Measurements from ENCODE around the gene NOP9.
A peak's percentile ranks its signal among the peaks of the same experiment; 100 is the strongest.

- TF ChIP-seq CTCF (IDR thresholded peaks at IDR 0.05) (no peak), POLR2A (IDR thresholded peaks at IDR 0.05) (peak; percentile 60 to 70), EP300 (IDR thresholded peaks at IDR 0.05) (peak in 1 of 4 donors; percentile 15), POLR2AphosphoS5 (IDR thresholded peaks at IDR 0.05) (peak; percentile 90 to 94 (median 92))
Observed at GRCh38 chr14:24299255-24300191, at the start of gene NOP9, which contains the start of gene DHRS1.

All from sigmoid colon (tissue), 4 donors.